ENCODE results near the gene GNAL.
A peak's percentile ranks its signal among the peaks of the same experiment; 100 is the strongest.

GNAL gene

DNA sequence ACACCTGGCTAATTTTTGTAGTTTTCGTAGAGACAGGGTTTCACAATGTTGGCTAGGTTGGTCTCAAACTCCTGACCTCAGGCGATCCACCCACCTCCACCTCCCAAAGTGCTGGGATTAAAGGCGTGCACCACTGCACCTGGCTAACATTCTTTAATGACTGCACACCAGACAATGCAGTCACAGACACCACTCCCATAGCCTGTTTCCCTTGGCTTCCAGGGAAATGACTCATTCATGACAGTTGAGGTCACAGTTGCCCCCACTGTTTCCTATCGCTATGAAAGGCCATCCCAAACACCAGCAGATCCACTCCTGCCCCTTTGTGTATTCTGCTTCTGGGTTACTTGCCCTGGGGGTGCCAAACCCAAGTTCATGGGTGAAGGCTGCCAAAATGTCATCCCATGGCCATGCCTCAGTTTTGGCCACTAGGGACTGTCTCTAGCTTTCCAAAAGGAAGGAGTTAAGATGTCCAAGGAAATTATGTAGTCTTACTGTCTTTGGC is 170.9 kb downstream of the GNAL start (continued):
- no peak for TF ChIP-seq ZNF184 (tag by site-specific recombination; IDR thresholded peaks at IDR 0.05)
- peak; percentile 50; the same call in 1 of the 2 replicates for TF ChIP-seq ZNF629 (tag by site-specific recombination; IDR thresholded peaks at IDR 0.05)
- TF ChIP-seq EGR2 (tag by site-specific recombination; IDR thresholded peaks at IDR 0.05; ENCODE audit: low read depth): no peak
- TF ChIP-seq ZNF791 (tag by site-specific recombination; IDR thresholded peaks at IDR 0.05): no peak
- TF ChIP-seq ZNF121 (tag by site-specific recombination; IDR thresholded peaks at IDR 0.05): no peak
- no peak for TF ChIP-seq ZBTB6 (tag by site-specific recombination; IDR thresholded peaks at IDR 0.05)
- no peak for TF ChIP-seq SCRT1 (tag by site-specific recombination; IDR thresholded peaks at IDR 0.05; ENCODE audit: borderline replicate concordance)
- TF ChIP-seq YY2 (tag by site-specific recombination; IDR thresholded peaks at IDR 0.05): no peak
- TF ChIP-seq ZNF366 (tag by site-specific recombination; conservative IDR thresholded peaks at IDR 0.05): no peak
- no peak for TF ChIP-seq ZNF266 (tag by site-specific recombination; IDR thresholded peaks at IDR 0.05; ENCODE audit: low read depth)
- TF ChIP-seq MZF1 (tag by site-specific recombination; IDR thresholded peaks at IDR 0.05; ENCODE audit: borderline replicate concordance): no peak
- TF ChIP-seq KLF7 (tag by site-specific recombination; IDR thresholded peaks at IDR 0.05; ENCODE audit: borderline replicate concordance): no peak
- TF ChIP-seq, protein P1, sequence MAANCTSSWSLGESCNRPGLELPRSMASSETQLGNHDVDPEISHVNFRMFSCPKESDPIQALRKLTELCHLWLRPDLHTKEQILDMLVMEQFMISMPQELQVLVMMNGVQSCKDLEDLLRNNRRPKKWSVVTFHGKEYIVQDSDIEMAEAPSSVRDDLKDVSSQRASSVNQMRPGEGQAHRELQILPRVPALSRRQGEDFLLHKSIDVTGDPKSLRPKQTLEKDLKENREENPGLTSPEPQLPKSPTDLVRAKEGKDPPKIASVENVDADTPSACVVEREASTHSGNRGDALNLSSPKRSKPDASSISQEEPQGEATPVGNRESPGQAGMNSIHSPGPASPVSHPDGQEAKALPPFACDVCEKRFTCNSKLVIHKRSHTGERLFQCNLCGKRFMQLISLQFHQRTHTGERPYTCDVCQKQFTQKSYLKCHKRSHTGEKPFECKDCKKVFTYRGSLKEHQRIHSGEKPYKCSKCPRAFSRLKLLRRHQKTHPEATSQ (tag by site-specific recombination; IDR thresholded peaks at IDR 0.05): no peak
- no peak for TF ChIP-seq SP2 (tag by site-specific recombination; IDR thresholded peaks at IDR 0.05)
- no peak for TF ChIP-seq GLI2 (tag by site-specific recombination; IDR thresholded peaks at IDR 0.05; ENCODE audit: borderline replicate concordance, low read depth)
- TF ChIP-seq ZBTB8A (tag by site-specific recombination; IDR thresholded peaks at IDR 0.05): no peak
- TF ChIP-seq BCL6B (tag by site-specific recombination; IDR thresholded peaks at IDR 0.05): no peak
- no peak for TF ChIP-seq ZNF214 (tag by site-specific recombination; IDR thresholded peaks at IDR 0.05; ENCODE audit: borderline replicate concordance)
- TF ChIP-seq ZFP3 (tag by site-specific recombination; IDR thresholded peaks at IDR 0.05; ENCODE audit: low read depth): no peak
- TF ChIP-seq, protein P2, sequence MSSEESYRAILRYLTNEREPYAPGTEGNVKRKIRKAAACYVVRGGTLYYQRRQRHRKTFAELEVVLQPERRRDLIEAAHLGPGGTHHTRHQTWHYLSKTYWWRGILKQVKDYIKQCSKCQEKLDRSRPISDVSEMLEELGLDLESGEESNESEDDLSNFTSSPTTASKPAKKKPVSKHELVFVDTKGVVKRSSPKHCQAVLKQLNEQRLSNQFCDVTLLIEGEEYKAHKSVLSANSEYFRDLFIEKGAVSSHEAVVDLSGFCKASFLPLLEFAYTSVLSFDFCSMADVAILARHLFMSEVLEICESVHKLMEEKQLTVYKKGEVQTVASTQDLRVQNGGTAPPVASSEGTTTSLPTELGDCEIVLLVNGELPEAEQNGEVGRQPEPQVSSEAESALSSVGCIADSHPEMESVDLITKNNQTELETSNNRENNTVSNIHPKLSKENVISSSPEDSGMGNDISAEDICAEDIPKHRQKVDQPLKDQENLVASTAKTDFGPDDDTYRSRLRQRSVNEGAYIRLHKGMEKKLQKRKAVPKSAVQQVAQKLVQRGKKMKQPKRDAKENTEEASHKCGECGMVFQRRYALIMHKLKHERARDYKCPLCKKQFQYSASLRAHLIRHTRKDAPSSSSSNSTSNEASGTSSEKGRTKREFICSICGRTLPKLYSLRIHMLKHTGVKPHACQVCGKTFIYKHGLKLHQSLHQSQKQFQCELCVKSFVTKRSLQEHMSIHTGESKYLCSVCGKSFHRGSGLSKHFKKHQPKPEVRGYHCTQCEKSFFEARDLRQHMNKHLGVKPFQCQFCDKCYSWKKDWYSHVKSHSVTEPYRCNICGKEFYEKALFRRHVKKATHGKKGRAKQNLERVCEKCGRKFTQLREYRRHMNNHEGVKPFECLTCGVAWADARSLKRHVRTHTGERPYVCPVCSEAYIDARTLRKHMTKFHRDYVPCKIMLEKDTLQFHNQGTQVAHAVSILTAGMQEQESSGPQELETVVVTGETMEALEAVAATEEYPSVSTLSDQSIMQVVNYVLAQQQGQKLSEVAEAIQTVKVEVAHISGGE (tag by site-specific recombination; conservative IDR thresholded peaks at IDR 0.05; ENCODE audit: low read depth): no peak
- 0 out of 2 replicates have a peak, but pooled peaks have one; percentile 40 for TF ChIP-seq GLIS2 (tag by site-specific recombination; IDR thresholded peaks at IDR 0.05)
- TF ChIP-seq ZNF394 (tag by site-specific recombination; IDR thresholded peaks at IDR 0.05; ENCODE audit: borderline replicate concordance): no peak
- TF ChIP-seq ZNF202 (tag by site-specific recombination; IDR thresholded peaks at IDR 0.05; ENCODE audit: borderline replicate concordance): no peak
- TF ChIP-seq, protein P3, sequence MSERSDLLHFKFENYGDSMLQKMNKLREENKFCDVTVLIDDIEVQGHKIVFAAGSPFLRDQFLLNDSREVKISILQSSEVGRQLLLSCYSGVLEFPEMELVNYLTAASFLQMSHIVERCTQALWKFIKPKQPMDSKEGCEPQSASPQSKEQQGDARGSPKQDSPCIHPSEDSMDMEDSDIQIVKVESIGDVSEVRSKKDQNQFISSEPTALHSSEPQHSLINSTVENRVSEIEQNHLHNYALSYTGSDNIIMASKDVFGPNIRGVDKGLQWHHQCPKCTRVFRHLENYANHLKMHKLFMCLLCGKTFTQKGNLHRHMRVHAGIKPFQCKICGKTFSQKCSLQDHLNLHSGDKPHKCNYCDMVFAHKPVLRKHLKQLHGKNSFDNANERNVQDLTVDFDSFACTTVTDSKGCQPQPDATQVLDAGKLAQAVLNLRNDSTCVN (tag by site-specific recombination; optimal IDR thresholded peaks at IDR 0.05): no peak
- TF ChIP-seq, protein P4, sequence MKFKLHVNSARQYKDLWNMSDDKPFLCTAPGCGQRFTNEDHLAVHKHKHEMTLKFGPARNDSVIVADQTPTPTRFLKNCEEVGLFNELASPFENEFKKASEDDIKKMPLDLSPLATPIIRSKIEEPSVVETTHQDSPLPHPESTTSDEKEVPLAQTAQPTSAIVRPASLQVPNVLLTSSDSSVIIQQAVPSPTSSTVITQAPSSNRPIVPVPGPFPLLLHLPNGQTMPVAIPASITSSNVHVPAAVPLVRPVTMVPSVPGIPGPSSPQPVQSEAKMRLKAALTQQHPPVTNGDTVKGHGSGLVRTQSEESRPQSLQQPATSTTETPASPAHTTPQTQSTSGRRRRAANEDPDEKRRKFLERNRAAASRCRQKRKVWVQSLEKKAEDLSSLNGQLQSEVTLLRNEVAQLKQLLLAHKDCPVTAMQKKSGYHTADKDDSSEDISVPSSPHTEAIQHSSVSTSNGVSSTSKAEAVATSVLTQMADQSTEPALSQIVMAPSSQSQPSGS (tag by site-specific recombination; IDR thresholded peaks at IDR 0.05; ENCODE audit: low read depth): no peak
- no peak for TF ChIP-seq ZBTB20 (tag by site-specific recombination; IDR thresholded peaks at IDR 0.05)
- no peak for TF ChIP-seq ZBTB1 (tag by site-specific recombination; IDR thresholded peaks at IDR 0.05)
- TF ChIP-seq ZXDB (tag by site-specific recombination; IDR thresholded peaks at IDR 0.05): 0 out of 2 replicates have a peak, but pooled peaks have one; percentile 24
- no peak for TF ChIP-seq SCRT2 (tag by site-specific recombination; IDR thresholded peaks at IDR 0.05)
- TF ChIP-seq SP7 (tag by site-specific recombination; IDR thresholded peaks at IDR 0.05): no peak
- no peak for TF ChIP-seq ZFP37 (tag by site-specific recombination; IDR thresholded peaks at IDR 0.05)
- no peak for TF ChIP-seq ZBTB17 (tag by site-specific recombination; IDR thresholded peaks at IDR 0.05)

Measured in HEK293 (cell line).